NK-92 (cell line): ENCODE results near the gene CDH16.
"Not testable (repeated sequence)": the region's sequence is repeated elsewhere in the genome, so short reads cannot be mapped to it uniquely, and the experiment has no call there.

Source experiments
- DNase-seq: peaks from one replicate; lab custom pipeline; 2025; ENCODE audit not compliant: unreplicated experiment; lab: John Stamatoyannopoulos, UW

CDH16 gene

GRCh38 chr16:66898207-66898606 lies 20.5 kb downstream of the CDH16 start:
- no peak for DNase-seq

- not testable (repeated sequence) for DNase-seq
Observed at GRCh38 chr16:66896682-66897081, 22.0 kb downstream of the CDH16 start.

GRCh38 chr16:66895999-66896398 lies 22.7 kb downstream of the CDH16 start:
- no peak for DNase-seq

DNA sequence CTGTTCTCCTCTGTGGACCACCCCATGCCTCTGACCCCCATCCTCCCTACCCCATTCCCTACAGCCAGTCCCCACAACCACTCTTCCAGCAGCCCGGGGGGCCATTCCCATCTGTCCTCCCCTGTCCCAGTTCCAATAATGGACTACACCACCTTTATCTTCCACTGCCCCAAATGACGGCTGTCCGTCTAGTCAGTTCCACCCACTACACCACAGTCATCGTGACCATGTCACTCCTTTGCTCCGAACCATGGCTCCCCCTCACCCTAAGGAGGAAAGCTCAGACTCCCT lies 23.1 kb downstream of the CDH16 start:
- DNase-seq = no peak

DNA sequence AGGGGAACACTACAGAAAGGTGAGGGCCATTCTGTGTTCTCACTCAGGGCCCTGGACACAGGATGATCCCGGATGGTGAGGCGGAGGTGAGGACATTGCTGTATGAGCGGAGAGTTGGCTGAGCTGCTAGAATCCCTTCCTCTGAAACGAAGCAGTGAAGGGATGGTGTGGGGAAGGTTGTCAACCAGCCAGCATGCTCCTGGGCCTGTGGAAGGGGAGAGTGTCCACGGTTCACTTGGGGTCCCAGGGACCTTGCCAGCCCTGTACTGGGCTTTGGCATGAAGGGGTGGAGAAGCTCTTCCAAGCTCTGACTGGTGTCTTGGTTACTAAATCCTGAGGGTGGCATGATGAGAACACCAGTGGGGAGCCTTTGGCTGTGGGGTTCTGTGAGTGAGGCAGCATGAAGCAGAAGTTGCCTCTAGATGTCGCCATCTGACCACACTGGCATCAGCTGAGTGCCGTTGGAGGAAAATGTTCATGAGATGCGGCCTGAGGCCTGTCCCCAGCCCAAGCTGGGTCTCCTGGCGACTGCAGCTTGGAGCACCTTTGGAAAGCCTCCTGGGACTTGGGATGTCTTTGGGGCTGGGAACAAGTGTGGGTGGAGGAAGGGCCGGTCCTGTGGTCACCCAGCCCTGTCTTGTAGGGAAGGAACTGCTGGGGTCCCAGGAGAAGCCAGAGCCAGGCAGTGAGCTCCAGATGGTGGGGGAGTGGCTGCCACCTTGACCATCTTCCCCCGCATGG lies 23.6 kb downstream of the CDH16 start:
- no peak for DNase-seq

DNA sequence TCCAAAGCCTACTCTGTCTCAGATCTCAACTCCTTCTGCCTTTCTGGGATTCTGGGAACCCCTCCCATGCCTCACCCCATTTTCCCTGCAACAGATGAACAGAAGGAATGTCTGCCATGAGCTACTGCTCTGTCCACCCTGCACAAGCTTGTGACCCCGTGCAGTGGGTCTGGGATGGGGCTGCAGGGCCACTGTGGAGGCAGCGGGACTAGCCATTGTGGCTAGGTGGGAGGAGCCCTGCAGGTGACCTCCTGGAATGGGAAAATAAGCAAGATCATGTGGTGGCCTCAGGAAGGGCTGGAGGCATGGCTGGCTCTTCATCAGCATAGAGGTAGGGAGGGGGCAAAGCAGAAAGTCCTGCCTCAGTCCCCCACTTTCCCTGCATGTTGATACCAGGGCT lies 24.6 kb downstream of the CDH16 start:
- no peak for DNase-seq

- DNase-seq = no peak
Observed at GRCh38 chr16:66891797-66892196, 26.9 kb downstream of the CDH16 start.

GRCh38 chr16:66891360-66891759 lies 27.3 kb downstream of the CDH16 start:
- DNase-seq = no peak

- DNase-seq = no peak
Observed at GRCh38 chr16:66890799-66891198, 27.9 kb downstream of the CDH16 start.

- DNase-seq = no peak
Observed at GRCh38 chr16:66889622-66890021, 29.1 kb downstream of the CDH16 start.

DNA sequence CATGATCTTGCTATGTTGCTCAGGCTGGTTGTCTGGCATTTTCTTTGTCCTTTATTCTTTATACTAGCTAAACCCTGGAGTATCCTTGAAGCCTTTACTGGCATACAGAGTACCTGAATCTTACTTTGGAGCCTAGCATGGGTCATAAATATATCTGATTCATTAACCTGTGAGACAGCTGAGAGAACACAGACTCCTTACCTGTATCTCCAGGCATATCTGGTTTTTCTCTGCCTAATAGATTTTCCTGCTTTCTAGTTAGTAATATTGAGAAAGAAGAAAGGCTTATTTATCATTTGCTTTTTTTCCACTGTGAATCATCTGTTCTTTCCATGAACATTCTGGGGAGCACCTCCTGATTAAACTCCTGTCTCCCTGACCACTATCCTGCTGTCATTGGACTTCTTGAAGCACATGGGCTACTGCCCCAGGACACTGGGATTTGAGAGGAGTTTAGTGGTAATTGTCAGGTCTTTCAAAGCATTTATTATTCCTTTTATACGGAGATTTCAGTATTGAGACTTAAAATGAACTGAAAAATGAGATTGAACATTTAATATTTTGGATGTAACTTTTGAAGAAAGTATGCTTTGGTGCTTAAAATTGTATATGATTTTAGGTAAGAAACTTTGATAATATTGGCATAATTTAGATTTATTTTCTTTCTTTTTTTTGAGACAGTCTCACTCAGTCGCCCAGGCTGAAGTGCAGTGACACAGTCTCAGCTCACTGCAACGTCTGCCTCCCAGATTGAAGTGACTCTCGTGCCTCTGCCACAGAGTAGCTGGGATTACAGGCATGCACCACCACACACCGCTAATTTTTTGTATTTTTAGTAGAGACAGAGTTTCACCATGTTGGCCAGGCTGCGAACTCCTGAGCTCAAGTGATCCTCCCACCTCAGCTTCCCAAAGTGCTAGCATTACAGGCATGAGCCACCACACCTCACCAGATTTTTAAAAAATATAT lies 29.8 kb downstream of the CDH16 start:
- no peak for DNase-seq

- no peak for DNase-seq
Observed at GRCh38 chr16:66886914-66887313, 31.8 kb downstream of the CDH16 start.

DNA sequence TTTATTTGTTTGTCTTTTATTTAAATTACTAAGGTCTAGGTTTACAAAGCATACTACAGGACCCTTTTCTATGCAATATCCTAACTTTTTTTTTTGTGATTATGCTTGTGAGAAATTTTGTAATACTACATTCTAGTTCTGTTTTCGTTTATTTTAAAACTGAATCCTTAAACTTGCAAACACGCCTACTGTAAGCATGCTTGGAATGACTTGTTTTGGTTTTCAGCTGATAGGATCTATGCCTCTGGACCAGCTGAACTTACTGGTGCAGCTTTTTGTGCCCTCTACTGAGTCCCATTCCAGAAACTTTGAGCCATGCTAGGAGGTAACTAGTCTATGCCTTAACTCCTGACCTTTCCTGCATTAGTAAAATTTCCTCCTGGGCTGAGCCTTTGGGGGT lies 32.4 kb downstream of the CDH16 start:
- no peak for DNase-seq

- DNase-seq = no peak
Observed at GRCh38 chr16:66885491-66885890, 33.2 kb downstream of the CDH16 start.

DNA sequence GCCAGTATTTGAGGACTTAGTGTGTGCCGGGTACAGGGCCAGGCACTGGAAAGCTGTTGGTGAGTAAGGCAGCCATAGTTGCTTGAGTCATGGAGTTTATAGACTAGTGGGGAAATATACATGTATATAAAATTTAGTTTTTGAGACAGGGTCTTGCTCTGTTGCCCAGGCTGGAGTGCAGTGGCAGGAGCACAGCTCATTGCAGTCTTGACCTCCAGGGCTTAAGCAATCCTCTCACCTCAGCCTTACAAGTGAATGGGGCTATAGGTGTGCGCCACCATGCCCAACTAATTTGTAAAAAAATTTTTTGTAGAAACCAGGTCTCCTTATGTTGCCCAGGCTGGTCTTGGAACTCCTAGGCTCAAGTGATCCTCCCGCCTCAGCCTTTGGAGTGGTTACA lies 36.0 kb downstream of the CDH16 start:
- DNase-seq = no peak

DNA sequence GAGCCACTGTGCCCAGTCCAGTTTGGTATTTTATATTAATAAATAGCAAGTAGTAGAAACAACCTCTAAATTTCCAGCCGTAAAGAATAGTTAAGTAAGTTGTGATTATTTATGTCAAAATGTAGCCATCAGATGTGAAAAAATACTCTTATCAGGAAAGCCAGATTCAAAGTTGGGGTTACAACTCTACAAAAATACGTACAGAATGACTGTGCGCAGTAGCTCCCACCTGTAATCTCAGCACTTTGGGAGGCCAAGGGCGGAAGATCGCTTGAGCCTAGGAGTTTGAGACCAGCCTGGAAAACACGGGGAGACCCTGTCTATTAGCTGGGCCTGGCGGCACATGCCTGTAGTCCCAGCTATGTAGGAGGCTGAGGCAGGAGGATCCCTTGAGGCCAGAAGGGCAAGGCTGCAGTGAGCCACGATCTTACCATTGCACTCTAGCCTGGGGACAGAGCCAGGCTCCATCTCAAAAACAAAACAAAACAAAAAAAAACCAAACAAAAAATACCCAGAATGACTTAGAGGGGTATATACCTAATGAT lies 36.6 kb downstream of the CDH16 start:
- DNase-seq = no peak

- no peak for DNase-seq
Observed at GRCh38 chr16:66881560-66881959, 37.1 kb downstream of the CDH16 start.

DNA sequence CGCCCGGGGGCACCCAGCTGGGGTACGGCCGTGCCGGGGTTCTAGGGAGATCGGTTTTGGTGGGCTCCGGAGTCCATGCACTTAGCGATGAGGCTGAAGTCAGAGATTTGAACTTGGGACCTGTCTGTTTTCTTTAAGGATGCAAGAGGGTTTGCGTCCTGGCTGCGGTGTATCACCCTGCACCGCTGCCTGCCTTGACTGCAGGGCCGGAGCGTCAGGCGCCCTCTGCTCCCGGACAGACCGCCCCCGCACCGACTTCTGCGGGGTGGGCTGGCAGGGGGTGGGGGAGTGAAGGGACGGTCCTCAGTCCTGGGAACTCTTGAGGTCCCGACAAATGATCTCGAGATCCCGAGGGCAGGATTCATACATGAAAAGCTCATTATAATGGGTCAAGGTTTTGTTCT lies 37.7 kb downstream of the CDH16 start:
- no peak for DNase-seq

DNA sequence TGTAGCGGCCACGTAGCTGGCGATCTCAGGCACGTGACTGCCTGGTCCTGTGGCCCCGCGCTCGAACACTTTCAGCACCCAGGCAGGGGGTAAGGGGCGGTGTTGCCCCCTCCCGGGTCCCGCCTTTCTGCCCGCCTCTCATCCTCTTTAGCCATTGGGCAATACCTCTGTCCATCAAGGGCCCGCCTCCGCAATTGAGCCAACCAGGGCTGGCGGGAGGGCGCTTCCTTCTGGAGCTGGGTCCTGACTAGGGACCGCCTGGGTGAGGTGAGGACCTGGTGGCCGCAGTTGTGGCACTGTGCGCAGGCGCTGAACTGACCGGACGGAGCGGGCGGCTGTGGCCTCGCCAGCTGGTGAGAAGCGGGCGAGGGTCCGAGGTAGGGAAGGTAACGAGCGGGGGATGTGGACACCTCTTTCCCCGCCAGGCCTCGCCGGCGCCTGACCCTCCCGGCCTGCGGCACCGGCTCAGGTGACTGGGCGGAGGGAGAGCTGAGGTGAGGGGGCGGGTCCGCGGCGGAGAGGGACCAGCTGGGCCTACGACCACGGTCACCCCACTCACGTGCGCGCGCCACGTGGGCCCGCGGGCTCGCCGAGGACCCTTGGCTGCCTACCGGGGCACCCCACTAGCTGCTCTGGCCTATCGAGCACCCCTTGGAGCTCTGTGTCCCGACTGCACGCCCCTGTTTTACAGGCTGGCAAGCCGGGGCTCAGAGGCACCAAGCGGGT lies 38.2 kb downstream of the CDH16 start, which contains the start of gene PDP2:
TSS of gene PDP2 (plus strand) at position 228 of the 726 bp plus-strand sequence. CDS start 3,770 bp downstream, outside the sequence.
- DNase-seq = no peak

- no peak for DNase-seq
Observed at GRCh38 chr16:66878067-66878466, 40.6 kb downstream of the CDH16 start.

DNA sequence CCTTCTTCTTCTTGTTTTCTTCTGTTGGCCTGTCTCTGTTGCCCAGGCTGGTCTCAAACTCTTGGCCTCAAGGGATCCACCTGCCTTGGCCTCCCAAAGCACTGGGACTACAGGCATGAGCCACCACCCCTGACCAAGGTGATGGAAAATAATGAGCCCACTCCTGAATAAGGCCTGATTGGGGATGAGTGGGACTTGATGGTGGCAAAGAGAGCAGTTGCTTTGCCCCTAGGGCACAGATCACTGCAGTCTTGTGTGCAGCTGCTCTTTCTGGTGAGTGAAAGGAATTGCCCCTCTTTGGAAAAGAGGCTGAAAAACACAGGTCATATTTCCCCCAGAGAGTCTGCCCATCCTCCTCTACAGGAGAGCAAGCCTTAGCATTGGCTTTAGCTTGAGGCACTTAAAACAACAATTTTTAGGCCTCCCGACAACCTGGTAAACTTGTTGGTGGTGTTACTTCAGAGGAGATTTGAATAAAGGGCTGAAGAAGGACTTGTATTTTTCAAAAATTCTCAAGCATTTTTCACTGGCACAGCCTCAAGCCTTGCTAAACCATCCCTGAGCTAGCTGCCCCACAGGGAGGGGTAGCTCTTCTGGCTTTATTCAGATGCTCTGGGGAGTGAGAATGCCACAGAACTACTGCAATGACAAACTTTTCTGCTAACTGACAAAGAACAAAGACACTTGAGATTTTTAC lies 44.5 kb downstream of the CDH16 start:
- no peak for DNase-seq
